ENCODE measurements around the gene FCGBP. TPM values are rescaled to one million over a fixed set of nuclear protein-coding genes. Genes with fewer than 3 reads are reported as not detected.
"Not testable (repeated sequence)": the region's sequence is repeated elsewhere in the genome, so short reads cannot be mapped to it uniquely, and the experiment has no call there.

Gene FCGBP
- total RNA-seq, 1 donor from 2014 or later = 2.5 TPM

GRCh38 chr19:39885821-39886554, 48.4 kb downstream of the FCGBP start:
- H3K36me3 Mint-ChIP-seq; H3K4me3 Mint-ChIP-seq; H3K4me1 Mint-ChIP-seq; DNase-seq (ENCODE audit: low spot score in 2 of 2, unreplicated experiment in 2 of 2); H3K27ac Mint-ChIP-seq; H3K27me3 Mint-ChIP-seq (ENCODE audit: low read depth); H3K9me3 Mint-ChIP-seq: not testable (repeated sequence)

GRCh38 chr19:39884721-39885120, 49.7 kb downstream of the FCGBP start:
- H3K27ac Mint-ChIP-seq; H3K36me3 Mint-ChIP-seq; DNase-seq (ENCODE audit: low spot score in 2 of 2, unreplicated experiment in 2 of 2); H3K4me1 Mint-ChIP-seq; H3K4me3 Mint-ChIP-seq; H3K27me3 Mint-ChIP-seq (ENCODE audit: low read depth); H3K9me3 Mint-ChIP-seq: not testable (repeated sequence)

Other genes with a start within 250 kb of the FCGBP start
- gene LGALS14, start 230.2 kb downstream of the FCGBP start, total RNA-seq = 0.71 to 0.92 TPM (median 0.72 TPM) in 3 replicates
- not detected in 3 replicates for gene CLC, start 196.6 kb downstream of the FCGBP start, total RNA-seq
- gene LEUTX, start 155.8 kb downstream of the FCGBP start, total RNA-seq = not detected in 3 replicates
- 54.0 to 60.2 TPM (median 54.7 TPM) in 3 replicates for gene DYRK1B, start 100.5 kb downstream of the FCGBP start, total RNA-seq
- gene FBL, start 88.3 kb downstream of the FCGBP start, total RNA-seq = 273 to 278 TPM (median 274 TPM) in 3 replicates
- gene PSMC4, start 36.5 kb upstream of the FCGBP start, total RNA-seq = 81.3 to 85.8 TPM (median 83.2 TPM) in 3 replicates
- gene ZNF546, start 62.4 kb upstream of the FCGBP start, total RNA-seq = 6.8 to 9.8 TPM (median 8.7 TPM) in 3 replicates
- 34.7 to 42.3 TPM (median 35.1 TPM) in 3 replicates for gene ZNF780B, start 121.6 kb upstream of the FCGBP start, total RNA-seq
- gene ZNF780A, start 156.3 kb upstream of the FCGBP start, total RNA-seq = 14.6 to 17.3 TPM (median 17.0 TPM) in 3 replicates